ENCODE measurements around the gene STRA6.

Gene STRA6

DNA sequence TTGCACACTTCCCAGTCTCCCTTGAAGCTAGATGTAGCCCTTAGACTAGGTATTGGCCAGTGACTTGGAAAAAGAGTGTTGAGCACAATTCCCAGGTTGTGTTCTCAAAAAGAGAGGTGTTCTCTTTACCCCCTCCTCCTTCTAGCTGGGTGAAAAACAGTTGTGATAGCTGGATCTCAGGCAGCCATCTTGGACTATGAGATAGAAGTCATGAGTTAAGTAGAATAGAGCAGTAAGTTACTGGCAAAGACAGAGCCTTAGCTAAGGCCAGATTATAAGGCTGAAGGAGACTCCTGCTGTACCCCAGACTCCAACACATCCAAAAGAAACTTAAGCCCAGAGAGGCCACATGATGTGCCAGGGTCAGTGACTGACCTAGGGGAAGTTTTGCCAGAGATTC lies 8.1 kb upstream of the STRA6 start:
- H3K9me3 ChIP-seq (ENCODE audit: control extremely low read depth in 1 of 5, control insufficient read depth in 4 of 5, insufficient read depth in 2 of 5, low read depth in 1 of 5, low read length in 4 of 5), result no peaks in the 10 kb centered on the region
- H3K4me1 ChIP-seq (ENCODE audit: control extremely low read depth in 1 of 4, control insufficient read depth in 4 of 4, insufficient read depth in 4 of 4, low read length in 3 of 4), result peaks cover 0 to 46% (median 3%) of the 10 kb centered on the region in 4 experiments
- H3K36me3 ChIP-seq (ENCODE audit: control insufficient read depth in 4 of 4, insufficient read depth in 4 of 4, low read length in 3 of 4), result no peaks in the 10 kb centered on the region
- ChIA-PET POLR2A (no interaction called here), CTCF (interaction anchor here (1.5 kb wide), 1 partner anchor 111 kb away, joined by 3 read pairs; no protein-coding TSS in a partner anchor)
- no peak overlapping the region for H3K4me3 ChIP-seq (ENCODE audit: control insufficient read depth in 1 of 7, extremely low read depth in 1 of 7, insufficient read depth in 4 of 7, low read depth in 2 of 7, low read length in 6 of 7)
- no peaks in the 10 kb centered on the region for H3K27me3 ChIP-seq (replicated peaks in 2 of 5; ENCODE audit: control insufficient read depth in 4 of 5, insufficient read depth in 5 of 5, low read length in 4 of 5)
- H3K27ac ChIP-seq (ENCODE audit: insufficient read depth in 1 of 2, low read depth in 1 of 2, low read length in 2 of 2, poor library complexity in 1 of 2, severe bottlenecking in 2 of 2), result no peak overlapping the region
- no peak for DNase-seq

DNA sequence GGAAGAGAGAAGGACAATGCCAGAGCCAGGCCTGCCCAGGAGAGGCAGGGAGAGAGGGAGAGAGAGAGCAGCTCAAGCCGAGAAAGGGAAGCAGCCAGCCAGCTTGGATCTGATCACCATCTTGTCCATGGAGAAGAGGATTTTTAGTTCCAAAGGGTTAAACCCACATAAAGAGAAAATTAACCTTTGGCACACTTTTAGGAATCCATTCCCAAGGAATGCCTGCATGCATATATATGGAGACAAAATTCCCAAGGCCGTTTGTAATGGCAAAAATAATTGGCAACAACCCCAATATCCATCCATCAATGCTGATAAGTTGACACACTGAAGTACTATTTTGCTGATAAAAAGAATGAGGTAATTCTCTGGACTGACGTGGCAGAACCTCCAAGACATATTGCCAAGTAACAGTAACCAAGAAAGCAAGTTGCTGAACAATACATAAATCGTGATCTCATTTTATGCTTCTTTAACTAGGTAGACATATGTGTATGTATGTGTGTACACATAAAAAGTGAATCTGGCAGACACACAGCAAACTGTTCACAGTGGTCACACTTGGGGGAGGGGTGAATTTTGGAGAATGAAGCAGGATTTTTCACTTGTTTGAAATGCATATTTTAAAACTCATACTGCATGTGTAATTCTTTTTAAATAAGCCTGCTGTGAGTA lies 7.5 kb upstream of the STRA6 start:
- Histone ChIP-seq H3K36me3 (ENCODE audit: control insufficient read depth in 4 of 4, insufficient read depth in 4 of 4, low read length in 3 of 4) (no peaks in the 10 kb centered on the region), H3K27me3 (replicated peaks in 2 of 5; ENCODE audit: control insufficient read depth in 4 of 5, insufficient read depth in 5 of 5, low read length in 4 of 5) (no peaks in the 10 kb centered on the region), H3K27ac (ENCODE audit: insufficient read depth in 1 of 2, low read depth in 1 of 2, low read length in 2 of 2, poor library complexity in 1 of 2, severe bottlenecking in 2 of 2) (no peak overlapping the region), H3K4me3 (ENCODE audit: control insufficient read depth in 1 of 7, extremely low read depth in 1 of 7, insufficient read depth in 4 of 7, low read depth in 2 of 7, low read length in 6 of 7) (no peak overlapping the region), H3K9me3 (ENCODE audit: control extremely low read depth in 1 of 5, control insufficient read depth in 4 of 5, insufficient read depth in 2 of 5, low read depth in 1 of 5, low read length in 4 of 5) (no peaks in the 10 kb centered on the region), H3K4me1 (ENCODE audit: control extremely low read depth in 1 of 4, control insufficient read depth in 4 of 4, insufficient read depth in 4 of 4, low read length in 3 of 4) (peaks cover 0 to 52% (median 9%) of the 10 kb centered on the region in 4 experiments)
- no peak for DNase-seq
- WGBS (ENCODE audit: insufficient coverage), result 100% methylated on average over 1 of the region's 4 CpGs
- ChIA-PET POLR2A (no interaction called here), CTCF (interaction anchor here (1.5 kb wide), 1 partner anchor 112 kb away, joined by 3 read pairs; no protein-coding TSS in a partner anchor)

DNA sequence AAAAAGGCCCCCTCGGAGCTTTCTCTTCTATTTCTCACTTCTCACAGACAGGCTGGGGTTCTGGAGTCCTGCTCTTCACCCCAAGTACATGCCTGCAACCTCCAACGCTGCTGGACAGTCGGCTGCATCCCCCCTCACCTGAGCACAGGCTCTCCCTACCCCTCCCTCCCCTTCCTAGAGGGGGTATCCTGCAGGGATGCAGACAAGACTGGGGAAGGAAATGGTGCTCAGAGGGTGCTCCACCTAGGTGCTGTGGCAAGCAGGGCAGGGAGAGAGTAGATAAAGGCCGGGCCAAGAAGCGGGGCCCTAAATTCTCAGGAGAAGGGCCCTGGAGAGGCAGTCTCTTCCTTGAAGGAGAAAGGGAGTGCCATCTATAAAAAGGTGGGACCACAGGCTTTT lies 7.0 kb upstream of the STRA6 start:
- Histone ChIP-seq H3K9me3 (ENCODE audit: control extremely low read depth in 1 of 5, control insufficient read depth in 4 of 5, insufficient read depth in 2 of 5, low read depth in 1 of 5, low read length in 4 of 5) (no peaks in the 10 kb centered on the region), H3K27me3 (replicated peaks in 2 of 5; ENCODE audit: control insufficient read depth in 4 of 5, insufficient read depth in 5 of 5, low read length in 4 of 5) (no peaks in the 10 kb centered on the region), H3K4me1 (ENCODE audit: control extremely low read depth in 1 of 4, control insufficient read depth in 4 of 4, insufficient read depth in 4 of 4, low read length in 3 of 4) (peaks cover 0 to 57% (median 15%) of the 10 kb centered on the region in 4 experiments), H3K36me3 (ENCODE audit: control insufficient read depth in 4 of 4, insufficient read depth in 4 of 4, low read length in 3 of 4) (no peaks in the 10 kb centered on the region), H3K4me3 (ENCODE audit: control insufficient read depth in 1 of 7, extremely low read depth in 1 of 7, insufficient read depth in 4 of 7, low read depth in 2 of 7, low read length in 6 of 7) (no peak overlapping the region), H3K27ac (ENCODE audit: insufficient read depth in 1 of 2, low read depth in 1 of 2, low read length in 2 of 2, poor library complexity in 1 of 2, severe bottlenecking in 2 of 2) (no peak overlapping the region)
- CTCF ChIA-PET, result interaction anchor here (1.5 kb wide), 1 partner anchor 112 kb away, joined by 3 read pairs; no protein-coding TSS in a partner anchor
- POLR2A ChIA-PET, result no interaction called here
- no peak for DNase-seq
- WGBS (ENCODE audit: insufficient coverage), result 100% methylated on average over 2 of the region's 5 CpGs

DNA sequence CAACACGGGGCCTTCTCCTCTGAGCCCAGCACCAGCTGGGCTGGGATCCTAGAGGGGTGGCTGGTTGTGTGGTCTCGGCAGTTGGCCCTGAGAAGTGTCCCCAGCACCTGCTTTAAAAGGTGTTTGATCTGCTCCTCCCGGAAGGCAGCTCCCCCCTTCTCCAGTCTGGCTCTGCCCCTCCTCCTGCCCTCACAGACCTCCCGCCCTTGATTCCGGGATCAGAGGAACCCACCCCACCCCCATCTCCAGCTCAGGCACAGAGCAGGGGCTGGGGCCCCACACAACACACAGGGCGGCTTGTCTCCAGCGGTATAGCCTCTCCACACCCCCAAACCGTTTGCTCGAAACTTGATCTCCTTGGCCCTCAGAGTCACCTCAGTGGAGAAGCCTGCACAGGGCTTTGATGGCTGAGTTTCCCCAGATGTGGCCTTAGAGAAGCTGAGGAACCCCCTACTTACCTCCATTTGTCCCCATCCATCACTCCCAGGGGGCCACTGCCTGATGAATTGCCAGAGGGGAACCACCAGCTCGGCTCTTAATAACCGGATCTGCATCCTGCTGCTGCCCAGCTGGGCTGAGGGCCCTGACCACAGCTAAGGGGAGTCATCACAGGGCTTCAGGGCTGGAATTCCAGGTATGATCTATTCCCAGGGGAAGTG lies 6.4 kb upstream of the STRA6 start:
- POLR2A ChIA-PET, result no interaction called here
- WGBS (ENCODE audit: insufficient coverage), result 90% methylated on average over 10 of the region's 11 CpGs
- DNase-seq, result no peak
- Histone ChIP-seq H3K4me1 (ENCODE audit: control extremely low read depth in 1 of 4, control insufficient read depth in 4 of 4, insufficient read depth in 4 of 4, low read length in 3 of 4) (peaks cover 0 to 58% (median 19%) of the 10 kb centered on the region in 4 experiments), H3K4me3 (ENCODE audit: control insufficient read depth in 1 of 7, extremely low read depth in 1 of 7, insufficient read depth in 4 of 7, low read depth in 2 of 7, low read length in 6 of 7) (no peak overlapping the region), H3K27me3 (replicated peaks in 2 of 5; ENCODE audit: control insufficient read depth in 4 of 5, insufficient read depth in 5 of 5, low read length in 4 of 5) (no peaks in the 10 kb centered on the region), H3K36me3 (ENCODE audit: control insufficient read depth in 4 of 4, insufficient read depth in 4 of 4, low read length in 3 of 4) (no peaks in the 10 kb centered on the region), H3K9me3 (ENCODE audit: control extremely low read depth in 1 of 5, control insufficient read depth in 4 of 5, insufficient read depth in 2 of 5, low read depth in 1 of 5, low read length in 4 of 5) (no peaks in the 10 kb centered on the region), H3K27ac (ENCODE audit: insufficient read depth in 1 of 2, low read depth in 1 of 2, low read length in 2 of 2, poor library complexity in 1 of 2, severe bottlenecking in 2 of 2) (no peak overlapping the region)
- CTCF ChIA-PET, result no interaction called here

- H3K4me1 ChIP-seq (ENCODE audit: control extremely low read depth in 1 of 4, control insufficient read depth in 4 of 4, insufficient read depth in 4 of 4, low read length in 3 of 4), result peaks cover 0 to 58% (median 23%) of the 10 kb centered on the region in 4 experiments
- no peaks in the 10 kb centered on the region for H3K9me3 ChIP-seq (ENCODE audit: control extremely low read depth in 1 of 5, control insufficient read depth in 4 of 5, insufficient read depth in 2 of 5, low read depth in 1 of 5, low read length in 4 of 5)
- DNase-seq, result no peak
- WGBS (ENCODE audit: insufficient coverage), result 98% methylated on average over 6 of the region's 6 CpGs
- no peak overlapping the region for H3K4me3 ChIP-seq (ENCODE audit: control insufficient read depth in 1 of 7, extremely low read depth in 1 of 7, insufficient read depth in 4 of 7, low read depth in 2 of 7, low read length in 6 of 7)
- H3K36me3 ChIP-seq (ENCODE audit: control insufficient read depth in 4 of 4, insufficient read depth in 4 of 4, low read length in 3 of 4), result no peaks in the 10 kb centered on the region
- POLR2A ChIA-PET, result no interaction called here
- no peaks in the 10 kb centered on the region for H3K27me3 ChIP-seq (replicated peaks in 2 of 5; ENCODE audit: control insufficient read depth in 4 of 5, insufficient read depth in 5 of 5, low read length in 4 of 5)
- H3K27ac ChIP-seq (ENCODE audit: insufficient read depth in 1 of 2, low read depth in 1 of 2, low read length in 2 of 2, poor library complexity in 1 of 2, severe bottlenecking in 2 of 2), result no peak overlapping the region
- CTCF ChIA-PET, result no interaction called here
These were observed 5.9 kb upstream of the STRA6 start for GRCh38 chr15:74208496-74208895.

GRCh38 chr15:74207652-74208440 lies 5.3 kb upstream of the STRA6 start:
- 72% methylated on average over 15 of the region's 16 CpGs for WGBS (ENCODE audit: insufficient coverage)
- DNase-seq, result peak in 2 of 3 donors; percentile 41 to 51
- no peak overlapping the region for H3K27ac ChIP-seq (ENCODE audit: insufficient read depth in 1 of 2, low read depth in 1 of 2, low read length in 2 of 2, poor library complexity in 1 of 2, severe bottlenecking in 2 of 2)
- H3K9me3 ChIP-seq (ENCODE audit: control extremely low read depth in 1 of 5, control insufficient read depth in 4 of 5, insufficient read depth in 2 of 5, low read depth in 1 of 5, low read length in 4 of 5), result no peaks in the 10 kb centered on the region
- ChIA-PET POLR2A (no interaction called here), CTCF (interaction anchor here (0.6 kb wide), 1 partner anchor 13 kb away, joined by 3 read pairs; no protein-coding TSS in a partner anchor)
- no peak overlapping the region for H3K4me3 ChIP-seq (ENCODE audit: control insufficient read depth in 1 of 7, extremely low read depth in 1 of 7, insufficient read depth in 4 of 7, low read depth in 2 of 7, low read length in 6 of 7)
- H3K36me3 ChIP-seq (ENCODE audit: control insufficient read depth in 4 of 4, insufficient read depth in 4 of 4, low read length in 3 of 4), result no peaks in the 10 kb centered on the region
- peaks cover 0 to 64% (median 27%) of the 10 kb centered on the region in 4 experiments for H3K4me1 ChIP-seq (ENCODE audit: control extremely low read depth in 1 of 4, control insufficient read depth in 4 of 4, insufficient read depth in 4 of 4, low read length in 3 of 4)
- H3K27me3 ChIP-seq (replicated peaks in 2 of 5; ENCODE audit: control insufficient read depth in 4 of 5, insufficient read depth in 5 of 5, low read length in 4 of 5), result no peaks in the 10 kb centered on the region

Measured in common myeloid progenitor, CD34-positive (primary cell).